Measurements from ENCODE around the gene IL2RA.

Gene IL2RA

DNA sequence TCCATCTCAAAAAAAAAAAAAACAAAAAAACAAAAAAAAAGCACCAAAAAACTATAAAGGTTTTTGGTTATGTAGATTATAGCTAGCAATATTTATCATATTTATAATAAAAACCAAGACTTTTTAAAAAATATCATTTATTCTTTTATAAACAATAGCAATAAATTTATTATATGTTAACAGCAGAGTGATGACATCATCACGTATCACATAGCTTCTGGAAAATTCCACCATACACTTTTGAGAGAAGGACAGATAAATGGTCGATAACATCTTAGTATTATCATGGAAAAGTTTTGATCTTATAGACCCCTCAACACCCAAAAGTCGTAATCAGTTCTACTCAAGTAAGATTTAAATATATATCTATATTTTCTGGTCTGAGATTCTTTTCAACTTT, 51.6 kb downstream of the IL2RA start:
- H3K36me3 ChIP-seq (ENCODE audit: insufficient read depth, low read length): peaks cover 7% of the 10 kb centered on the region
- no peak overlapping the region for H3K9ac ChIP-seq (ENCODE audit: low read length)
- H2AFZ ChIP-seq (ENCODE audit: low read length): no peak overlapping the region
- H3K9me2 ChIP-seq (ENCODE audit: low read depth, low read length): no peaks in the 10 kb centered on the region
- no peak overlapping the region for H3K27ac ChIP-seq (ENCODE audit: low read depth, low read length, poor library complexity, severe bottlenecking)
- no peak overlapping the region for H3K4me2 ChIP-seq (ENCODE audit: low read length)
- TF ChIP-seq, protein P1, sequence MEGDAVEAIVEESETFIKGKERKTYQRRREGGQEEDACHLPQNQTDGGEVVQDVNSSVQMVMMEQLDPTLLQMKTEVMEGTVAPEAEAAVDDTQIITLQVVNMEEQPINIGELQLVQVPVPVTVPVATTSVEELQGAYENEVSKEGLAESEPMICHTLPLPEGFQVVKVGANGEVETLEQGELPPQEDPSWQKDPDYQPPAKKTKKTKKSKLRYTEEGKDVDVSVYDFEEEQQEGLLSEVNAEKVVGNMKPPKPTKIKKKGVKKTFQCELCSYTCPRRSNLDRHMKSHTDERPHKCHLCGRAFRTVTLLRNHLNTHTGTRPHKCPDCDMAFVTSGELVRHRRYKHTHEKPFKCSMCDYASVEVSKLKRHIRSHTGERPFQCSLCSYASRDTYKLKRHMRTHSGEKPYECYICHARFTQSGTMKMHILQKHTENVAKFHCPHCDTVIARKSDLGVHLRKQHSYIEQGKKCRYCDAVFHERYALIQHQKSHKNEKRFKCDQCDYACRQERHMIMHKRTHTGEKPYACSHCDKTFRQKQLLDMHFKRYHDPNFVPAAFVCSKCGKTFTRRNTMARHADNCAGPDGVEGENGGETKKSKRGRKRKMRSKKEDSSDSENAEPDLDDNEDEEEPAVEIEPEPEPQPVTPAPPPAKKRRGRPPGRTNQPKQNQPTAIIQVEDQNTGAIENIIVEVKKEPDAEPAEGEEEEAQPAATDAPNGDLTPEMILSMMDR (IDR thresholded peaks at IDR 0.05; ENCODE audit: low read length): no peak
- TF ChIP-seq EZH2 (IDR thresholded peaks at IDR 0.05; ENCODE audit: borderline replicate concordance, low read length): no peak
- H3K27me3 ChIP-seq (ENCODE audit: insufficient read depth, low read length): no peaks in the 10 kb centered on the region
- no peak overlapping the region for H3K4me3 ChIP-seq (ENCODE audit: low read depth, low read length, poor library complexity, severe bottlenecking)
- H3K9me3 ChIP-seq (ENCODE audit: low read length): peaks cover 8% of the 10 kb centered on the region; the same call in 1 of the 2 replicates
- no peaks in the 10 kb centered on the region for H4K20me1 ChIP-seq (ENCODE audit: insufficient read depth, low read length)
- H3K4me1 ChIP-seq (ENCODE audit: insufficient read depth, low read length, severe bottlenecking): peaks cover 15% of the 10 kb centered on the region
- H3F3A ChIP-seq (ENCODE audit: insufficient read depth, low read length): no peaks in the 10 kb centered on the region
- no peaks in the 10 kb centered on the region for H3K79me2 ChIP-seq (ENCODE audit: insufficient read depth, low read length)

DNA sequence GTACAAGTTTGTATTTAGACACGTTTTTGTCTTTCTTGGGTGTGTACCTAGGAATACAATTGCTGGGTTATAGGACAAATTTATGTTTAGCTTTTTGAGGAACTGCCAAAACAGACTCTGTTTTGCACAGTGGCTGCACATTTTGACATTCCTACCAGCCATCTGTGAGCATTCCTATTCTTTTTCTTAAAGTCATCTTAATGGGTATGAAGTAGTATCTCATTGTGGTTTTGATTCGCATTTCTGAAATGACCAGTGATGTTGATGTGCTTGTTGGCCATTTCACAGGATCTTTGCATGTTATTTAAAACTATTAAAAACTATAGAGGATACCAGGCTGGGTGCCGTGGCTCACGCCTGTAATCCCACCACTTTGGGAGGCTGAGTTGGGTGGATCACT, 52.2 kb downstream of the IL2RA start:
- Histone ChIP-seq H3K4me2 (ENCODE audit: low read length) (no peak overlapping the region), H3F3A (ENCODE audit: insufficient read depth, low read length) (no peaks in the 10 kb centered on the region), H3K9me3 (ENCODE audit: low read length) (peaks cover 8% of the 10 kb centered on the region; the same call in 1 of the 2 replicates), H3K36me3 (ENCODE audit: insufficient read depth, low read length) (peaks cover 7% of the 10 kb centered on the region), H3K9me2 (ENCODE audit: low read depth, low read length) (no peaks in the 10 kb centered on the region), H4K20me1 (ENCODE audit: insufficient read depth, low read length) (no peaks in the 10 kb centered on the region), H3K79me2 (ENCODE audit: insufficient read depth, low read length) (no peaks in the 10 kb centered on the region), H3K27ac (ENCODE audit: low read depth, low read length, poor library complexity, severe bottlenecking) (no peak overlapping the region), H3K9ac (ENCODE audit: low read length) (no peak overlapping the region), H3K27me3 (ENCODE audit: insufficient read depth, low read length) (no peaks in the 10 kb centered on the region), H2AFZ (ENCODE audit: low read length) (no peak overlapping the region), H3K4me3 (ENCODE audit: low read depth, low read length, poor library complexity, severe bottlenecking) (no peak overlapping the region), H3K4me1 (ENCODE audit: insufficient read depth, low read length, severe bottlenecking) (peaks cover 15% of the 10 kb centered on the region)
- TF ChIP-seq, protein P1 (IDR thresholded peaks at IDR 0.05; ENCODE audit: low read length): no peak
- TF ChIP-seq EZH2 (IDR thresholded peaks at IDR 0.05; ENCODE audit: borderline replicate concordance, low read length): no peak

DNA sequence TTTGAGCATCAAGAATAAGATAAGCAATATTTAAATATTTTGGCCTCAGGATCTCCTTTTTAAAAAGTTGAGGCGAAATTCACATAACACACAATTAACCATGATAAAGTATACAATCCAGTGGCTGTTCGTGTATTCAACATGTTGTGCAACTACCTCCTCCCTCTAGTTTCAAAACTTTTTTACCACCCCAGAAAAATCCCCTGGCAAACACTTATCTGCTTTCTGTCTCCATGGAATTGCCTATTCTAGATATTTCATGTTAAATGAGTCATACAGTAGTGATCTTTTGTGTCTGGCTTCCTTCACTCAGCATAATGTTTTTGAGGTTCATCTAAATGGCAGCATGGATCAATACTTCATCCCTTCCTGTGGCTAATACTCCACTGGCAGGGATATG, 53.0 kb downstream of the IL2RA start:
- Histone ChIP-seq H3K79me2 (ENCODE audit: insufficient read depth, low read length) (no peaks in the 10 kb centered on the region), H3K4me3 (ENCODE audit: low read depth, low read length, poor library complexity, severe bottlenecking) (no peak overlapping the region), H3K4me1 (ENCODE audit: insufficient read depth, low read length, severe bottlenecking) (peaks cover 8% of the 10 kb centered on the region), H3K27me3 (ENCODE audit: insufficient read depth, low read length) (no peaks in the 10 kb centered on the region), H3K9me3 (ENCODE audit: low read length) (peaks cover 8% of the 10 kb centered on the region; the same call in 1 of the 2 replicates), H3K9me2 (ENCODE audit: low read depth, low read length) (no peaks in the 10 kb centered on the region), H3K4me2 (ENCODE audit: low read length) (no peak overlapping the region), H2AFZ (ENCODE audit: low read length) (no peak overlapping the region), H3K9ac (ENCODE audit: low read length) (no peak overlapping the region), H3K27ac (ENCODE audit: low read depth, low read length, poor library complexity, severe bottlenecking) (no peak overlapping the region), H4K20me1 (ENCODE audit: insufficient read depth, low read length) (no peaks in the 10 kb centered on the region), H3F3A (ENCODE audit: insufficient read depth, low read length) (no peaks in the 10 kb centered on the region), H3K36me3 (ENCODE audit: insufficient read depth, low read length) (peaks cover 7% of the 10 kb centered on the region)
- TF ChIP-seq EZH2 (IDR thresholded peaks at IDR 0.05; ENCODE audit: borderline replicate concordance, low read length): no peak
- TF ChIP-seq, protein P1 (IDR thresholded peaks at IDR 0.05; ENCODE audit: low read length): no peak
